ENCODE measurements around the gene MMS19. TPM values are rescaled to one million over a fixed set of nuclear protein-coding genes. Genes with fewer than 3 reads are reported as not detected.

Gene MMS19
- total RNA-seq, 2 donors from 2014 or later, result 44.6 to 60.0 TPM

GRCh38 chr10:97525086-97525485, 26.9 kb upstream of the MMS19 start:
- 86 to 92% methylated on average over 5 of the region's 5 CpGs for WGBS, 2 donors
- ATAC-seq (no peak), DNase-seq (no peak)
- no peaks in the 10 kb centered on the region for H3K27me3 ChIP-seq
- H3K4me1 ChIP-seq, result no peaks in the 10 kb centered on the region
- intact Hi-C loops (cut with DNase I), result no loop called here
- H3K27ac ChIP-seq, result no peak overlapping the region
- TF ChIP-seq POLR2A (IDR thresholded peaks at IDR 0.05) (no peak), CTCF (IDR thresholded peaks at IDR 0.05) (no peak)
- no peaks in the 10 kb centered on the region for H3K36me3 ChIP-seq (replicated peaks in 1 of 2; ENCODE audit: insufficient read depth in 1 of 2, low read depth in 2 of 2)
- H3K9me3 ChIP-seq, result no peaks in the 10 kb centered on the region
- H3K4me3 ChIP-seq, result no peak overlapping the region

DNA sequence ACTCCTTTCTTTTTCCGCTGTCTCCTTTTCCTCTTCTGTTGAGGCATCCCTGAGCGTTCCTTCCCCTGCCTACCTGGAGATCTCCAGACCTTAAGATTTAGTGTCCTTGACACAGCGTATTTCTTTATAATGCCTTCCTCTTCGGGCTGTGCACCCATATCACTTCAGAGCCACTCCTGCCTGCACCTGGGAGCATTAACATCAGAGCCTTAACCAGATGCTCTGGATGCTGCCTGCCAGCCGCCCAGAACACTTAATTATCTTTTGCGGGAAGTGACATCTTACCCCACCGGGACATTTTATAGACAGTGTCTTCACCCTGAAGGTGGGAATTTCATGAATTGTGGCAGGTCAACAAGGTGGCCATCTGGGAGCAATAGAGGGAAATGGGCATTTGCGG, 24.7 kb upstream of the MMS19 start:
- H3K36me3 ChIP-seq (replicated peaks in 1 of 2; ENCODE audit: insufficient read depth in 1 of 2, low read depth in 2 of 2), result no peaks in the 10 kb centered on the region
- H3K27ac ChIP-seq, result no peak overlapping the region
- TF ChIP-seq CTCF (IDR thresholded peaks at IDR 0.05) (no peak), POLR2A (IDR thresholded peaks at IDR 0.05) (no peak)
- no peak overlapping the region for H3K4me3 ChIP-seq
- H3K4me1 ChIP-seq, result no peaks in the 10 kb centered on the region
- intact Hi-C loops (cut with DNase I), result no loop called here
- no peak for ATAC-seq
- H3K9me3 ChIP-seq, result no peaks in the 10 kb centered on the region
- DNase-seq, result no peak
- H3K27me3 ChIP-seq, result no peaks in the 10 kb centered on the region
- WGBS, 2 donors, result 90 to 94% methylated on average over 6 to 8 of the region's 8 CpGs

DNA sequence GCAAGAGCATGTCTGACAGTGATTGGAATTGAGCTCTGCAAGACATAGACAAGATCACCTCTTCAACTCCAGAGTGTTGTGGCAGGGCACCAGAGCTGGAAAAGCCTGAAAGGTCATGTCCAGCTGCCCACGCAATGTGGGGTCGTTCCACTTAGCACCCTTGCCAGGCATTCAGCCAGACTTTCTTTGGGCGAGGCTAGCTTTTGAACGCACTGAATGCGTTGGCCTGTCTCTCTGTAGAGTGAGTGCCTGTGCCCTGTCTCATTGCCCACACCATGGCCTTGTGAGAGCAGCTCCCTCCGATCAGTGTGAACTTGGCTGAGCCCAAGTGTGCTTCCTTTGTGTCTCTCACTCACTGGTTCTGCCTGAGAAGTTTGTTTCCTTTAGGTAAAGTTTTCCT, 23.8 kb upstream of the MMS19 start:
- H3K9me3 ChIP-seq, result no peaks in the 10 kb centered on the region
- H3K27ac ChIP-seq, result no peak overlapping the region
- 70 to 75% methylated on average over 6 of the region's 6 CpGs for WGBS, 2 donors
- no peaks in the 10 kb centered on the region for H3K36me3 ChIP-seq (replicated peaks in 1 of 2; ENCODE audit: insufficient read depth in 1 of 2, low read depth in 2 of 2)
- TF ChIP-seq POLR2A (IDR thresholded peaks at IDR 0.05), result no peak
- H3K4me3 ChIP-seq, result no peak overlapping the region
- no peaks in the 10 kb centered on the region for H3K27me3 ChIP-seq
- DNase-seq (no peak), ATAC-seq (no peak)
- H3K4me1 ChIP-seq, result no peaks in the 10 kb centered on the region
- intact Hi-C loops (cut with DNase I), result no loop called here

- Histone ChIP-seq H3K4me1 (no peaks in the 10 kb centered on the region), H3K27ac (no peak overlapping the region), H3K9me3 (no peaks in the 10 kb centered on the region), H3K4me3 (no peak overlapping the region), H3K36me3 (replicated peaks in 1 of 2; ENCODE audit: insufficient read depth in 1 of 2, low read depth in 2 of 2) (no peaks in the 10 kb centered on the region), H3K27me3 (no peaks in the 10 kb centered on the region)
- no peak for TF ChIP-seq POLR2A (IDR thresholded peaks at IDR 0.05)
- TF ChIP-seq CTCF (IDR thresholded peaks at IDR 0.05), result no peak
- DNase-seq (no peak), ATAC-seq (no peak)
- WGBS, 2 donors, result 77 to 86% methylated on average over 8 to 11 of the region's 11 CpGs
- intact Hi-C loops (cut with DNase I), result no loop called here
These were observed 22.9 kb upstream of the MMS19 start for GRCh38 chr10:97520978-97521761.

- ATAC-seq (no peak), DNase-seq (no peak)
- Histone ChIP-seq H3K9me3 (no peaks in the 10 kb centered on the region), H3K4me3 (no peak overlapping the region), H3K27me3 (no peaks in the 10 kb centered on the region), H3K27ac (no peak overlapping the region), H3K36me3 (replicated peaks in 1 of 2; ENCODE audit: insufficient read depth in 1 of 2, low read depth in 2 of 2) (no peaks in the 10 kb centered on the region), H3K4me1 (peaks cover 4% of the 10 kb centered on the region)
- no peak for TF ChIP-seq CTCF (IDR thresholded peaks at IDR 0.05)
- TF ChIP-seq POLR2A (IDR thresholded peaks at IDR 0.05), result no peak
- 84 to 89% methylated on average over 5 of the region's 5 CpGs for WGBS, 2 donors
- intact Hi-C loops (cut with DNase I), result no loop called here
These were observed 22.3 kb upstream of the MMS19 start for GRCh38 chr10:97520520-97520919.
